IMR-90 (cell line): Measurements from ENCODE around the gene TENM3. TPM values are rescaled to one million over a fixed set of nuclear protein-coding genes. Genes with fewer than 3 reads are reported as not detected.

ENCODE experiments used
- ATAC-seq: fragments of 200-7000 bp; cut with Tn5 transposase; 2 replicates; pipeline ENCODE4 v1.9.1; 2020; ENCODE audit warnings: low read depth, mild to moderate bottlenecking, moderate library complexity
- BruUV-seq: library from RNA; stranded (reverse); fragments of 400-500 nt; replicated peaks from 2 replicates; lab custom pipeline; 2021; lab: Mats Ljungman, UMichigan
- CTCF ChIA-PET: fragments of 300-600 bp; formaldehyde crosslinking; extraction: SDS; loops from one replicate; lab custom pipeline; 2021; ENCODE audit warnings: antibody characterized with exemption; lab: Yijun Ruan, JAX
- POLR2A ChIA-PET: fragments of 300-600 bp; sonication (Branson Sonifier 250); formaldehyde crosslinking; loops from one replicate; lab custom pipeline; 2022; ENCODE audit warnings: antibody characterized with exemption; ENCODE audit not compliant: unreplicated experiment; lab: Charles Lee
- DNase-seq: peaks from one replicate; pipeline ENCODE4 v3.0.0; 2013
- H2AFZ ChIP-seq: replicated peaks from 2 replicates; pipeline ENCODE3; 2013; ENCODE audit warnings: low read length, mild to moderate bottlenecking; ENCODE audit not compliant: poor library complexity
- H2AK5ac ChIP-seq: 2 replicates; pipeline ENCODE4 v1.6.1; 2013; ENCODE audit warnings: low read depth, low read length, inconsistent platforms
- H2AK9ac ChIP-seq: replicated peaks from 2 replicates; pipeline ENCODE3; 2013; ENCODE audit warnings: mild to moderate bottlenecking, low read depth, low read length, moderate library complexity; ENCODE audit not compliant: poor library complexity
- H2BK120ac ChIP-seq: 2 replicates; pipeline ENCODE4 v1.6.1; 2013; ENCODE audit warnings: low read depth, low read length, inconsistent platforms
- H2BK15ac ChIP-seq: 3 replicates; pipeline ENCODE4 v1.6.1; 2013; ENCODE audit warnings: low read depth, low read length, inconsistent platforms
- H2BK20ac ChIP-seq: 2 replicates; pipeline ENCODE4 v1.6.1; 2013; ENCODE audit warnings: low read depth, mild to moderate bottlenecking, inconsistent platforms, low read length, moderate library complexity
- H2BK5ac ChIP-seq: 2 replicates; pipeline ENCODE4 v1.6.1; 2013; ENCODE audit warnings: mild to moderate bottlenecking, low read depth, low read length, inconsistent platforms; ENCODE audit not compliant: poor library complexity, severe bottlenecking
- H3K14ac ChIP-seq: replicated peaks from 2 replicates; pipeline ENCODE4 v1.6.1; 2013; ENCODE audit warnings: low read depth, low read length, inconsistent platforms
- H3K18ac ChIP-seq: 2 replicates; pipeline ENCODE4 v1.6.1; 2013; ENCODE audit warnings: low read depth, low read length, control low read depth
- H3K23ac ChIP-seq: 2 replicates; pipeline ENCODE4 v1.6.1; 2013; ENCODE audit warnings: low read depth, low read length, inconsistent platforms
- H3K27ac ChIP-seq: 2 replicates; pipeline ENCODE4 v1.5.1; 2013; ENCODE audit warnings: mild to moderate bottlenecking, control low read depth, low read length; ENCODE audit not compliant: insufficient read depth
- H3K27me3 ChIP-seq: 2 replicates; pipeline ENCODE4 v1.6.1; 2013; ENCODE audit warnings: low read length; ENCODE audit not compliant: control insufficient read depth, insufficient read depth
- H3K36me3 ChIP-seq: 2 replicates; pipeline ENCODE4 v1.6.1; 2013; ENCODE audit warnings: low read length, mixed read lengths; ENCODE audit not compliant: control insufficient read depth, insufficient read depth
- H3K4ac ChIP-seq: 2 replicates; pipeline ENCODE4 v1.6.1; 2013; ENCODE audit warnings: low read depth, low read length, inconsistent platforms
- H3K4me1 ChIP-seq: 2 replicates; pipeline ENCODE4 v1.6.1; 2013; ENCODE audit warnings: low read length, mixed read lengths; ENCODE audit not compliant: control insufficient read depth, insufficient read depth
- H3K4me2 ChIP-seq: 2 replicates; pipeline ENCODE4 v1.6.1; 2013; ENCODE audit warnings: low read depth, mild to moderate bottlenecking, control low read depth, low read length, moderate library complexity
- H3K4me3 ChIP-seq: 2 replicates; pipeline ENCODE4 v1.5.1; 2013; ENCODE audit warnings: low read depth, mild to moderate bottlenecking, control low read depth, low read length, moderate library complexity; ENCODE audit not compliant: insufficient read depth
- H3K56ac ChIP-seq: 2 replicates; pipeline ENCODE4 v1.6.1; 2013; ENCODE audit warnings: low read length, inconsistent platforms; ENCODE audit not compliant: insufficient read depth; ENCODE audit errors: extremely low read depth
- H3K79me1 ChIP-seq, 2 experiments: 2 replicates each; pipeline ENCODE4 v1.6.1; 2013; ENCODE audit warnings: low read length in 2 of 2, inconsistent platforms in 1 of 2, low read depth in 1 of 2
- H3K9ac ChIP-seq: 2 replicates; pipeline ENCODE4 v1.6.1; 2013; ENCODE audit warnings: low read depth, low read length, control low read depth
- H3K9me1 ChIP-seq: 2 replicates; pipeline ENCODE4 v1.6.1; 2013; ENCODE audit warnings: low read length, inconsistent platforms; ENCODE audit not compliant: insufficient read depth
- H3K9me3 ChIP-seq: 2 replicates; pipeline ENCODE4 v1.6.1; 2013; ENCODE audit warnings: low read length; ENCODE audit not compliant: control insufficient read depth, insufficient read depth
- H4K20me1 ChIP-seq: 2 replicates; pipeline ENCODE4 v1.6.1; 2013; ENCODE audit warnings: low read length, inconsistent platforms; ENCODE audit not compliant: insufficient read depth
- H4K5ac ChIP-seq: 2 replicates; pipeline ENCODE4 v1.6.1; 2013; ENCODE audit warnings: mild to moderate bottlenecking, low read depth, low read length, control low read depth
- H4K8ac ChIP-seq, 2 experiments: 2 replicates each; pipeline ENCODE4 v1.6.1; 2013; ENCODE audit warnings: low read depth in 2 of 2, low read length in 2 of 2, control low read depth in 1 of 2, inconsistent platforms in 1 of 2
- H4K91ac ChIP-seq: 2 replicates; pipeline ENCODE4 v1.6.1; 2013; ENCODE audit warnings: low read depth, low read length, inconsistent platforms; ENCODE audit not compliant: insufficient read depth
- MAFK ChIP-seq: IDR thresholded peaks from 2 replicates; pipeline ENCODE4 v1.6.1; 2012; ENCODE audit warnings: low read depth, low read length, improper control_type of control experiment
- MAZ ChIP-seq: IDR thresholded peaks from 2 replicates; pipeline ENCODE4 v1.6.1; 2012; ENCODE audit warnings: low read depth, mild to moderate bottlenecking, low read length, improper control_type of control experiment, moderate library complexity, borderline replicate concordance
- MXI1 ChIP-seq: IDR thresholded peaks from 2 replicates; pipeline ENCODE4 v1.6.1; 2012; ENCODE audit warnings: low read depth, mild to moderate bottlenecking, low read length, moderate library complexity, borderline replicate concordance
- RCOR1 ChIP-seq: IDR thresholded peaks from 2 replicates; pipeline ENCODE4 v1.6.1; 2012; ENCODE audit warnings: mild to moderate bottlenecking, low read length, improper control_type of control experiment; ENCODE audit not compliant: insufficient replicate concordance
- WGBS, 2 experiments: methylation state at CpG; one replicate each; pipeline versions ENCODE4 v1.1.5 to v1.1.7; 2013; ENCODE audit warnings: missing lambda C conversion rate in 2 of 2; ENCODE audit not compliant: insufficient read length in 1 of 2; ENCODE audit errors: extremely low coverage in 2 of 2; 5-methylcytosine and 5-hydroxymethylcytosine counted together
- dilution Hi-C: fragments of 300-500 bp; cut with HindIII; formaldehyde crosslinking; loops from one replicate; pipeline ENCODE4 v1.14.3; 2018; ENCODE audit warnings: low sequenced_read_pairs; ENCODE audit not compliant: unreplicated experiment
- in situ Hi-C: fragments of 300-500 bp; cut with MboI; formaldehyde crosslinking; loops from 3 replicates; pipeline ENCODE4 v1.14.3; 2019; ENCODE audit warnings: low sequenced_read_pairs, inconsistent platforms, mixed read lengths
- intact Hi-C: fragments of 100-400 bp; cut with micrococcal nuclease; formaldehyde crosslinking; loops from 2 replicates; pipeline ENCODE4 v1.10.0; 2022
- polyA plus RNA-seq, 3 experiments: library from polyadenylated mRNA; depleted of rRNA; stranded (reverse); fragments of >200 nt; gene quantifications; 2 replicates each; pipeline ENCODE4 v1.2.3, GENCODE V29; 2012; ENCODE audit warnings: low replicate concordance in 1 of 3
- total RNA-seq: library from RNA; depleted of rRNA; stranded (reverse); fragments of >200 nt; gene quantifications from 2 replicates; pipeline ENCODE4 v1.2.3, GENCODE V29; 2012
- TF ChIP-seq, protein P1 (sequence below): fragments of 150-350 bp; IDR thresholded peaks from 2 replicates; pipeline ENCODE4 v1.6.1; 2017; ENCODE audit warnings: mild to moderate bottlenecking, antibody characterized with exemption, low read length, low read depth
- TF ChIP-seq, protein P2 (sequence below): fragments of 150-350 bp; IDR thresholded peaks from 2 replicates; pipeline ENCODE4 v1.6.1; 2016; ENCODE audit warnings: low read depth, mild to moderate bottlenecking, low read length, moderate library complexity, borderline replicate concordance

The TENM3 gene
- total and polyA plus RNA-seq, 2 of the 4 experiments (the other 2 are of a cell fraction), result 29.9 to 173 TPM

DNA sequence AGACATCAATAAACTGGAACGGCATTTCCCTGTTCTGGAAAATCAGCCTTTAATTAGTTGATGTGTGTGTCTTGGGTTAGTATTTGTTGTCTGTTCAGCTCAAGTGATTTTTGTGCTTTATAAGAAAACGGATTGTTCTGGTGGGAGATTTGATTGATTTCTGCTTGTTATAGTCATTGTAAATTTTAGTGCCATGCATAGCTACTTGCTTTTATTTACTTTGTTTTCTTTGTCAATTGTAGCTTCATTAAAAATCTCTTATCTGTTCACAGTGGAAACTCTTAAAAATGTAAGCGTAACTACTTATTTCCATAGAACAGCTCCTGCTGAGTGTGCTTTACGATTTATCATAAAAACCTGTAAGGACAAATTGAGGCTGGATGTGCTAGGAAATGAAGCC, 253.2 kb downstream of the TENM3 start:
- no peak overlapping the region for H3K18ac ChIP-seq
- no peak overlapping the region for H3K14ac ChIP-seq
- H3K56ac ChIP-seq, result no peak overlapping the region
- H2AFZ ChIP-seq, result no peak overlapping the region
- DNase-seq (no peak), ATAC-seq (no peak)
- H3K9ac ChIP-seq, result no peak overlapping the region
- no peaks in the 10 kb centered on the region for H3K9me3 ChIP-seq
- H4K8ac ChIP-seq, result no peak overlapping the region
- TF ChIP-seq MAZ (no peak), MAFK (no peak), RCOR1 (no peak), MXI1 (no peak)
- TF ChIP-seq, protein P1, sequence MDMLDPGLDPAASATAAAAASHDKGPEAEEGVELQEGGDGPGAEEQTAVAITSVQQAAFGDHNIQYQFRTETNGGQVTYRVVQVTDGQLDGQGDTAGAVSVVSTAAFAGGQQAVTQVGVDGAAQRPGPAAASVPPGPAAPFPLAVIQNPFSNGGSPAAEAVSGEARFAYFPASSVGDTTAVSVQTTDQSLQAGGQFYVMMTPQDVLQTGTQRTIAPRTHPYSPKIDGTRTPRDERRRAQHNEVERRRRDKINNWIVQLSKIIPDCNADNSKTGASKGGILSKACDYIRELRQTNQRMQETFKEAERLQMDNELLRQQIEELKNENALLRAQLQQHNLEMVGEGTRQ, result no peak
- TF ChIP-seq, protein P2, sequence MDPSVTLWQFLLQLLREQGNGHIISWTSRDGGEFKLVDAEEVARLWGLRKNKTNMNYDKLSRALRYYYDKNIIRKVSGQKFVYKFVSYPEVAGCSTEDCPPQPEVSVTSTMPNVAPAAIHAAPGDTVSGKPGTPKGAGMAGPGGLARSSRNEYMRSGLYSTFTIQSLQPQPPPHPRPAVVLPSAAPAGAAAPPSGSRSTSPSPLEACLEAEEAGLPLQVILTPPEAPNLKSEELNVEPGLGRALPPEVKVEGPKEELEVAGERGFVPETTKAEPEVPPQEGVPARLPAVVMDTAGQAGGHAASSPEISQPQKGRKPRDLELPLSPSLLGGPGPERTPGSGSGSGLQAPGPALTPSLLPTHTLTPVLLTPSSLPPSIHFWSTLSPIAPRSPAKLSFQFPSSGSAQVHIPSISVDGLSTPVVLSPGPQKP, result no peak
- no peak overlapping the region for H2BK120ac ChIP-seq
- ChIA-PET POLR2A (no interaction called here), CTCF (interaction anchor here (0.6 kb wide), 1 partner anchor 412 kb away, joined by 7 read pairs; no protein-coding TSS in a partner anchor)
- no peaks in the 10 kb centered on the region for H3K36me3 ChIP-seq
- H4K5ac ChIP-seq, result no peak overlapping the region
- H3K23ac ChIP-seq, result no peak overlapping the region
- no peak overlapping the region for H2BK20ac ChIP-seq
- dilution Hi-C loops, result no loop called here
- peaks cover 6% of the 10 kb centered on the region for H3K4me1 ChIP-seq
- peaks cover 4% of the 10 kb centered on the region for H3K9me1 ChIP-seq
- no peak overlapping the region for H3K4me2 ChIP-seq
- intact Hi-C loops, result no loop called here
- peaks cover 8 to 14% of the 10 kb centered on the region in 2 experiments; a peak in 3 of 4 replicates for H3K79me1 ChIP-seq
- H2BK5ac ChIP-seq, result no peak overlapping the region
- H4K20me1 ChIP-seq, result no peaks in the 10 kb centered on the region
- BruUV-seq, result no TSS peak
- no peak overlapping the region for H3K4ac ChIP-seq
- no peak overlapping the region for H2BK15ac ChIP-seq
- no peak overlapping the region for H4K91ac ChIP-seq
- WGBS, 2 experiments, result no CpG with 5 or more reads among the region's 4 CpGs
- H3K4me3 ChIP-seq, result no peak overlapping the region
- no peak overlapping the region for H2AK5ac ChIP-seq
- H3K27me3 ChIP-seq, result no peaks in the 10 kb centered on the region
- H3K27ac ChIP-seq, result no peak overlapping the region
- no peak overlapping the region for H2AK9ac ChIP-seq
- in situ Hi-C loops, result no loop called here
